SK-N-SH (cell line): ENCODE data around the gene PLCH1. TPM values are rescaled to one million over a fixed set of nuclear protein-coding genes. Genes with fewer than 3 reads are reported as not detected.
A peak's percentile ranks its signal among the peaks of the same experiment; 100 is the strongest.

Experiments used
- CTCF ChIA-PET: fragments of 300-600, 350-600 bp; formaldehyde crosslinking; extraction: SDS; loops from one replicate; lab custom pipeline; 2021; lab: Yijun Ruan, JAX
- POLR2A ChIA-PET: fragments of 350-600 bp; sonication (Branson Sonifier 250); formaldehyde crosslinking; extraction: SDS; loops from one replicate; lab custom pipeline; 2020; ENCODE audit warnings: antibody characterized with exemption, inconsistent platforms; lab: Yijun Ruan, JAX
- DNase-seq: peaks from one replicate; pipeline ENCODE4 v3.0.0; 2012
- H2AFZ ChIP-seq: fragments of 200-600 bp; sonication (generic); 2 replicates; pipeline ENCODE4 v1.8.1; 2016; ENCODE audit warnings: antibody characterized with exemption, mild to moderate bottlenecking, low read depth
- H3F3A ChIP-seq: fragments of 200-600 bp; sonication (generic); replicated peaks from 2 replicates; pipeline ENCODE3; 2016; ENCODE audit warnings: antibody characterized with exemption, mild to moderate bottlenecking; ENCODE audit not compliant: insufficient read depth
- H3K27ac ChIP-seq, 2 experiments: fragments of 200-500 bp in 1 of 2; fragments of 200-600 bp in 1 of 2; sonication (Bioruptor generic) in 1 of 2; sonication (generic), shearing (Covaris generic) in 1 of 2; 2 replicates each; pipeline versions ENCODE4 v1.5.1 to v1.6.1; 2014 to 2016; ENCODE audit warnings: low read depth in 2 of 2, inconsistent platforms in 1 of 2, low read length in 1 of 2, mild to moderate bottlenecking in 1 of 2, mixed read lengths in 1 of 2
- H3K27me3 ChIP-seq: fragments of 200-600 bp; sonication (generic), shearing (Covaris generic); 2 replicates; pipeline ENCODE4 v1.6.1; 2016; ENCODE audit warnings: mixed run types; ENCODE audit not compliant: insufficient read depth
- H3K36me3 ChIP-seq, 2 experiments: fragments of 200-500 bp in 1 of 2; fragments of 200-600 bp in 1 of 2; sonication (Bioruptor generic) in 1 of 2; sonication (generic) in 1 of 2; replicated peaks in 1 of 2; 2 replicates each; pipeline versions ENCODE3 to v1.5.1; 2014 to 2016; ENCODE audit warnings: low read length in 1 of 2, mild to moderate bottlenecking in 1 of 2; ENCODE audit not compliant: insufficient read depth in 2 of 2, control insufficient read depth in 1 of 2
- H3K4me1 ChIP-seq, 2 experiments: fragments of 200-500 bp in 1 of 2; fragments of 200-600 bp in 1 of 2; sonication (Bioruptor generic) in 1 of 2; sonication (generic), shearing (Covaris generic) in 1 of 2; 2 replicates each; pipeline versions ENCODE4 v1.5.1 to v1.6.1; 2014 to 2016; ENCODE audit warnings: low read depth in 1 of 2, low read length in 1 of 2, mixed run types in 1 of 2; ENCODE audit not compliant: insufficient read depth in 2 of 2, control insufficient read depth in 1 of 2
- H3K4me2 ChIP-seq: fragments of 200-600 bp; sonication (generic), shearing (Covaris generic); 2 replicates; pipeline ENCODE4 v1.6.1; 2017; ENCODE audit warnings: mixed run types
- H3K4me3 ChIP-seq, 2 experiments: fragments of 200-500 bp in 1 of 2; fragments of 200-600 bp in 1 of 2; sonication (Bioruptor generic) in 1 of 2; sonication (generic), shearing (Covaris generic) in 1 of 2; 2 replicates each; pipeline versions ENCODE4 v1.5.1 to v1.8.1; 2014 to 2016; ENCODE audit warnings: low read depth in 2 of 2, inconsistent platforms in 1 of 2, low read length in 1 of 2, mild to moderate bottlenecking in 1 of 2, mixed read lengths in 1 of 2, moderate library complexity in 1 of 2
- H3K79me2 ChIP-seq: fragments of 200-600 bp; sonication (generic); 2 replicates; pipeline ENCODE4 v1.8.1; 2017; ENCODE audit warnings: mild to moderate bottlenecking; ENCODE audit not compliant: insufficient read depth
- H3K9ac ChIP-seq: fragments of 200-600 bp; sonication (generic); 2 replicates; pipeline ENCODE4 v1.6.1; 2017; ENCODE audit warnings: mixed run types
- H3K9me2 ChIP-seq: fragments of 200-600 bp; sonication (generic); 2 replicates; pipeline ENCODE4 v1.6.1; 2017; ENCODE audit warnings: mixed run types
- H3K9me3 ChIP-seq: fragments of 200-600 bp; sonication (generic); 2 replicates; pipeline ENCODE4 v1.6.1; 2017; ENCODE audit warnings: mixed run types, mild to moderate bottlenecking, moderate library complexity
- H4K20me1 ChIP-seq: fragments of 200-600 bp; sonication (generic); 2 replicates; pipeline ENCODE4 v1.6.1; 2017; ENCODE audit warnings: mild to moderate bottlenecking, mixed run types; ENCODE audit not compliant: insufficient read depth
- EP300 ChIP-seq, 2 experiments: IDR thresholded peaks; 2 replicates each; pipeline versions ENCODE4 v1.4.0 to v1.6.1; 2012; ENCODE audit warnings: borderline replicate concordance in 1 of 2, low read depth in 1 of 2, low read length in 1 of 2
- EZH2phosphoT487 ChIP-seq: fragments of 200-600 bp; sonication (generic); IDR thresholded peaks from 2 replicates; pipeline ENCODE4 v1.6.1; 2017; ENCODE audit warnings: low read depth, mixed run types, mild to moderate bottlenecking, antibody characterized with exemption, moderate library complexity, borderline replicate concordance
- FOSL2 ChIP-seq: IDR thresholded peaks from 2 replicates; pipeline ENCODE4 v1.4.0; 2012; ENCODE audit warnings: low read depth, mild to moderate bottlenecking, moderate library complexity, borderline replicate concordance
- FOXJ3 ChIP-seq: sonication (generic); formaldehyde crosslinking; IDR thresholded peaks from 2 replicates; pipeline ENCODE4 v1.5.1; 2020; ENCODE audit warnings: mild to moderate bottlenecking, missing genetic modification reagents
- FOXM1 ChIP-seq: IDR thresholded peaks from 2 replicates; pipeline ENCODE4 v1.4.0; 2012; ENCODE audit warnings: low read depth, mild to moderate bottlenecking
- GATA2 ChIP-seq: sonication (generic); formaldehyde crosslinking; IDR thresholded peaks from 2 replicates; pipeline ENCODE4 v1.5.0; 2020; ENCODE audit warnings: mild to moderate bottlenecking, missing genetic modification reagents
- JUND ChIP-seq: IDR thresholded peaks from 2 replicates; pipeline ENCODE4 v1.4.0; 2012
- MEF2A ChIP-seq: IDR thresholded peaks from 2 replicates; pipeline ENCODE4 v1.4.0; 2012; ENCODE audit warnings: low read depth, borderline replicate concordance
- MXI1 ChIP-seq: IDR thresholded peaks from 2 replicates; pipeline ENCODE4 v1.6.1; 2012; ENCODE audit warnings: mild to moderate bottlenecking, low read depth, low read length, improper control_type of control experiment
- NRF1 ChIP-seq: IDR thresholded peaks from 2 replicates; pipeline ENCODE4 v1.6.1; 2012; ENCODE audit warnings: low read depth, mild to moderate bottlenecking, low read length
- RAD21 ChIP-seq: IDR thresholded peaks from 2 replicates; pipeline ENCODE4 v1.6.1; 2012; ENCODE audit warnings: mild to moderate bottlenecking, low read length
- RXRA ChIP-seq: IDR thresholded peaks from 2 replicates; pipeline ENCODE4 v1.4.0; 2012; ENCODE audit warnings: low read depth, mild to moderate bottlenecking, borderline replicate concordance
- SMC3 ChIP-seq: IDR thresholded peaks from 2 replicates; pipeline ENCODE4 v1.6.1; 2012; ENCODE audit warnings: low read depth, low read length, improper control_type of control experiment
- YY1 ChIP-seq: IDR thresholded peaks from 2 replicates; pipeline ENCODE4 v1.4.0; 2012; ENCODE audit warnings: low read depth, mild to moderate bottlenecking
- polyA plus RNA-seq, 3 experiments: library from polyadenylated mRNA; depleted of rRNA; stranded (reverse); fragments of >200 nt; gene quantifications; 2 replicates each; pipeline ENCODE4 v1.2.3, GENCODE V29; 2012
- TF ChIP-seq, protein P1 (sequence below): IDR thresholded peaks from 2 replicates; pipeline ENCODE4 v1.4.0; 2012; ENCODE audit warnings: low read depth, borderline replicate concordance
- TF ChIP-seq, protein P2 (sequence below): IDR thresholded peaks from 2 replicates; pipeline ENCODE4 v1.4.0; 2012; ENCODE audit warnings: low read depth, borderline replicate concordance
- TF ChIP-seq, protein P3 (sequence below): fragments of 150-350 bp; IDR thresholded peaks from 2 replicates; pipeline ENCODE4 v1.6.1; 2017; ENCODE audit warnings: antibody characterized with exemption, low read length, low read depth, borderline replicate concordance
- TF ChIP-seq, protein P4 (sequence below): IDR thresholded peaks from 2 replicates; pipeline ENCODE4 v1.6.1; 2012; ENCODE audit warnings: mild to moderate bottlenecking, low read depth, low read length, moderate library complexity
- TF ChIP-seq, protein P5 (sequence below): IDR thresholded peaks from 2 replicates; pipeline ENCODE4 v1.4.0; 2012; ENCODE audit warnings: low read depth
- TF ChIP-seq, protein P6 (sequence below): fragments of 200-600 bp; sonication (generic); IDR thresholded peaks from 2 replicates; pipeline ENCODE4 v1.6.1; 2017; ENCODE audit warnings: antibody characterized with exemption, mild to moderate bottlenecking, moderate library complexity

PLCH1 gene
- polyA plus RNA-seq, 1 of the 3 experiments (the other 2 are of a cell fraction): 0.26 TPM

DNA sequence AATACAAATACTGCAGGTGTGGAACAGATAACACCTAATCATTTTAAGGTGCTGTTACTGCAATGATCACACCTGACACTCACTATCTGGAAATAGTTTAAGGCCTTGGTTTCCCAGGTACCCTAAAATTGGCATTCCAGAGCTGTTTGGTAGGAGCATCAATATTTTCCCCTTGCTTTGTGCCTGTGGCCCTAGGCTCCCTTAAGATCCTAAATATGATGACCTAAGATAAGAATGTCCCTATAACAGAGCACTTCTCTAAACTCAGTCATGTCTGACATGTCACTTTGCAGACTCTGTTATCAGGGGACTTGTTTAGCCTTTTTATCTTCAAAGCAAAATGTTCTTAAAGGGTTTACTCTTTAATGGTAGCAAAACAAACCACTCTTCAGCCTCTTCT lies 335.5 kb downstream of the PLCH1 start:
- ChIA-PET CTCF (interaction anchor here (1.4 kb wide), 1 partner anchor 57 kb away, joined by 3 read pairs; no protein-coding TSS in a partner anchor), POLR2A (no interaction called here)
- H3K4me3 ChIP-seq: no peak overlapping the region
- no peak overlapping the region for H2AFZ ChIP-seq
- H3K4me2 ChIP-seq: no peak overlapping the region
- H3K9ac ChIP-seq: no peak overlapping the region
- DNase-seq: no peak
- H3K36me3 ChIP-seq: no peaks in the 10 kb centered on the region
- no peaks in the 10 kb centered on the region for H3K79me2 ChIP-seq
- no peaks in the 10 kb centered on the region for H3F3A ChIP-seq
- H3K27me3 ChIP-seq: no peaks in the 10 kb centered on the region
- peaks cover 0 to 11% of the 10 kb centered on the region in 2 experiments; a peak in 1 of 4 replicates for H3K4me1 ChIP-seq
- H3K9me2 ChIP-seq: no peaks in the 10 kb centered on the region
- no peaks in the 10 kb centered on the region for H4K20me1 ChIP-seq
- TF ChIP-seq YY1 (no peak), MXI1 (no peak), RAD21 (no peak), MEF2A (no peak), FOSL2 (no peak), NRF1 (no peak), FOXM1 (no peak), EZH2phosphoT487 (no peak), FOXJ3 (CRISPR knock-in tag) (no peak), RXRA (no peak), GATA2 (CRISPR knock-in tag) (no peak; the same call in 1 of the 2 replicates), JUND (no peak), EP300 (IDR thresholded peaks at IDR 0.05; ENCODE audit: borderline replicate concordance in 1 of 2, low read depth in 1 of 2, low read length in 1 of 2) (no peak), SMC3 (no peak)
- TF ChIP-seq, protein P1, sequence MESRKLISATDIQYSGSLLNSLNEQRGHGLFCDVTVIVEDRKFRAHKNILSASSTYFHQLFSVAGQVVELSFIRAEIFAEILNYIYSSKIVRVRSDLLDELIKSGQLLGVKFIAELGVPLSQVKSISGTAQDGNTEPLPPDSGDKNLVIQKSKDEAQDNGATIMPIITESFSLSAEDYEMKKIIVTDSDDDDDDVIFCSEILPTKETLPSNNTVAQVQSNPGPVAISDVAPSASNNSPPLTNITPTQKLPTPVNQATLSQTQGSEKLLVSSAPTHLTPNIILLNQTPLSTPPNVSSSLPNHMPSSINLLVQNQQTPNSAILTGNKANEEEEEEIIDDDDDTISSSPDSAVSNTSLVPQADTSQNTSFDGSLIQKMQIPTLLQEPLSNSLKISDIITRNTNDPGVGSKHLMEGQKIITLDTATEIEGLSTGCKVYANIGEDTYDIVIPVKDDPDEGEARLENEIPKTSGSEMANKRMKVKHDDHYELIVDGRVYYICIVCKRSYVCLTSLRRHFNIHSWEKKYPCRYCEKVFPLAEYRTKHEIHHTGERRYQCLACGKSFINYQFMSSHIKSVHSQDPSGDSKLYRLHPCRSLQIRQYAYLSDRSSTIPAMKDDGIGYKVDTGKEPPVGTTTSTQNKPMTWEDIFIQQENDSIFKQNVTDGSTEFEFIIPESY: no peak
- TF ChIP-seq, protein P2, sequence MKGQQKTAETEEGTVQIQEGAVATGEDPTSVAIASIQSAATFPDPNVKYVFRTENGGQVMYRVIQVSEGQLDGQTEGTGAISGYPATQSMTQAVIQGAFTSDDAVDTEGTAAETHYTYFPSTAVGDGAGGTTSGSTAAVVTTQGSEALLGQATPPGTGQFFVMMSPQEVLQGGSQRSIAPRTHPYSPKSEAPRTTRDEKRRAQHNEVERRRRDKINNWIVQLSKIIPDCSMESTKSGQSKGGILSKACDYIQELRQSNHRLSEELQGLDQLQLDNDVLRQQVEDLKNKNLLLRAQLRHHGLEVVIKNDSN: no peak
- TF ChIP-seq, protein P3, sequence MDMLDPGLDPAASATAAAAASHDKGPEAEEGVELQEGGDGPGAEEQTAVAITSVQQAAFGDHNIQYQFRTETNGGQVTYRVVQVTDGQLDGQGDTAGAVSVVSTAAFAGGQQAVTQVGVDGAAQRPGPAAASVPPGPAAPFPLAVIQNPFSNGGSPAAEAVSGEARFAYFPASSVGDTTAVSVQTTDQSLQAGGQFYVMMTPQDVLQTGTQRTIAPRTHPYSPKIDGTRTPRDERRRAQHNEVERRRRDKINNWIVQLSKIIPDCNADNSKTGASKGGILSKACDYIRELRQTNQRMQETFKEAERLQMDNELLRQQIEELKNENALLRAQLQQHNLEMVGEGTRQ: no peak
- TF ChIP-seq, protein P4, sequence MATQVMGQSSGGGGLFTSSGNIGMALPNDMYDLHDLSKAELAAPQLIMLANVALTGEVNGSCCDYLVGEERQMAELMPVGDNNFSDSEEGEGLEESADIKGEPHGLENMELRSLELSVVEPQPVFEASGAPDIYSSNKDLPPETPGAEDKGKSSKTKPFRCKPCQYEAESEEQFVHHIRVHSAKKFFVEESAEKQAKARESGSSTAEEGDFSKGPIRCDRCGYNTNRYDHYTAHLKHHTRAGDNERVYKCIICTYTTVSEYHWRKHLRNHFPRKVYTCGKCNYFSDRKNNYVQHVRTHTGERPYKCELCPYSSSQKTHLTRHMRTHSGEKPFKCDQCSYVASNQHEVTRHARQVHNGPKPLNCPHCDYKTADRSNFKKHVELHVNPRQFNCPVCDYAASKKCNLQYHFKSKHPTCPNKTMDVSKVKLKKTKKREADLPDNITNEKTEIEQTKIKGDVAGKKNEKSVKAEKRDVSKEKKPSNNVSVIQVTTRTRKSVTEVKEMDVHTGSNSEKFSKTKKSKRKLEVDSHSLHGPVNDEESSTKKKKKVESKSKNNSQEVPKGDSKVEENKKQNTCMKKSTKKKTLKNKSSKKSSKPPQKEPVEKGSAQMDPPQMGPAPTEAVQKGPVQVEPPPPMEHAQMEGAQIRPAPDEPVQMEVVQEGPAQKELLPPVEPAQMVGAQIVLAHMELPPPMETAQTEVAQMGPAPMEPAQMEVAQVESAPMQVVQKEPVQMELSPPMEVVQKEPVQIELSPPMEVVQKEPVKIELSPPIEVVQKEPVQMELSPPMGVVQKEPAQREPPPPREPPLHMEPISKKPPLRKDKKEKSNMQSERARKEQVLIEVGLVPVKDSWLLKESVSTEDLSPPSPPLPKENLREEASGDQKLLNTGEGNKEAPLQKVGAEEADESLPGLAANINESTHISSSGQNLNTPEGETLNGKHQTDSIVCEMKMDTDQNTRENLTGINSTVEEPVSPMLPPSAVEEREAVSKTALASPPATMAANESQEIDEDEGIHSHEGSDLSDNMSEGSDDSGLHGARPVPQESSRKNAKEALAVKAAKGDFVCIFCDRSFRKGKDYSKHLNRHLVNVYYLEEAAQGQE: no peak
- TF ChIP-seq, protein P5, sequence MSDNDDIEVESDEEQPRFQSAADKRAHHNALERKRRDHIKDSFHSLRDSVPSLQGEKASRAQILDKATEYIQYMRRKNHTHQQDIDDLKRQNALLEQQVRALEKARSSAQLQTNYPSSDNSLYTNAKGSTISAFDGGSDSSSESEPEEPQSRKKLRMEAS: no peak
- TF ChIP-seq, protein P6, sequence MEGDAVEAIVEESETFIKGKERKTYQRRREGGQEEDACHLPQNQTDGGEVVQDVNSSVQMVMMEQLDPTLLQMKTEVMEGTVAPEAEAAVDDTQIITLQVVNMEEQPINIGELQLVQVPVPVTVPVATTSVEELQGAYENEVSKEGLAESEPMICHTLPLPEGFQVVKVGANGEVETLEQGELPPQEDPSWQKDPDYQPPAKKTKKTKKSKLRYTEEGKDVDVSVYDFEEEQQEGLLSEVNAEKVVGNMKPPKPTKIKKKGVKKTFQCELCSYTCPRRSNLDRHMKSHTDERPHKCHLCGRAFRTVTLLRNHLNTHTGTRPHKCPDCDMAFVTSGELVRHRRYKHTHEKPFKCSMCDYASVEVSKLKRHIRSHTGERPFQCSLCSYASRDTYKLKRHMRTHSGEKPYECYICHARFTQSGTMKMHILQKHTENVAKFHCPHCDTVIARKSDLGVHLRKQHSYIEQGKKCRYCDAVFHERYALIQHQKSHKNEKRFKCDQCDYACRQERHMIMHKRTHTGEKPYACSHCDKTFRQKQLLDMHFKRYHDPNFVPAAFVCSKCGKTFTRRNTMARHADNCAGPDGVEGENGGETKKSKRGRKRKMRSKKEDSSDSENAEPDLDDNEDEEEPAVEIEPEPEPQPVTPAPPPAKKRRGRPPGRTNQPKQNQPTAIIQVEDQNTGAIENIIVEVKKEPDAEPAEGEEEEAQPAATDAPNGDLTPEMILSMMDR: no peak
- peak overlapping the region in 1 of 2 experiments; percentile 55; a peak in 2 of 4 replicates for H3K27ac ChIP-seq
- no peaks in the 10 kb centered on the region for H3K9me3 ChIP-seq
